ENCODE data around the gene ARHGAP42. TPM values are rescaled to one million over a fixed set of nuclear protein-coding genes. Genes with fewer than 3 reads are reported as not detected.

Gene ARHGAP42
- total and polyA plus RNA-seq, 4 donors: 3.8 to 17.2 (median 12.0) TPM

- Histone ChIP-seq H3K27ac (ENCODE audit: low read depth in 1 of 2, low read length in 2 of 2) (peak overlapping the region; percentile 82 to 86), H3K9ac (ENCODE audit: low read depth in 1 of 2, low read length in 2 of 2) (peak overlapping the region in 1 of 2 donors; percentile 56), H3K4me1 (ENCODE audit: control insufficient read depth in 4 of 4, insufficient read depth in 4 of 4, low read length in 3 of 4) (peaks cover 3 to 43% (median 26%) of the 10 kb centered on the region in 4 donors), H3K36me3 (ENCODE audit: control insufficient read depth in 4 of 4, insufficient read depth in 3 of 4, low read depth in 1 of 4, low read length in 3 of 4) (no peaks in the 10 kb centered on the region), H3K4me3 (ENCODE audit: low read depth in 1 of 3, low read length in 3 of 3) (no peak overlapping the region), H3K27me3 (ENCODE audit: control insufficient read depth in 4 of 4, insufficient read depth in 4 of 4, low read length in 3 of 4) (no peaks in the 10 kb centered on the region), H3K9me3 (ENCODE audit: control insufficient read depth in 4 of 4, low read length in 3 of 4) (no peaks in the 10 kb centered on the region)
- TF ChIP-seq FOXA2 (IDR thresholded peaks at IDR 0.05) (no peak), JUND (IDR thresholded peaks at IDR 0.05) (no peak), REST (IDR thresholded peaks at IDR 0.05) (no peak), HNF4G (IDR thresholded peaks at IDR 0.05) (no peak), HNF4A (conservative IDR thresholded peaks at IDR 0.05) (no peak), ZBTB33 (IDR thresholded peaks at IDR 0.05) (no peak), EGR1 (IDR thresholded peaks at IDR 0.05; ENCODE audit: low read depth in 2 of 2) (no peak), MAX (IDR thresholded peaks at IDR 0.05) (no peak), RAD21 (IDR thresholded peaks at IDR 0.05) (no peak), RXRA (IDR thresholded peaks at IDR 0.05) (no peak), CTCF (IDR thresholded peaks at IDR 0.05; ENCODE audit: low read depth, low read length, missing input control) (no peak), GABPA (IDR thresholded peaks at IDR 0.05 in 1 of 2, conservative IDR thresholded peaks at IDR 0.05 in 1 of 2) (no peak), SP1 (IDR thresholded peaks at IDR 0.05) (no peak), NR2F2 (IDR thresholded peaks at IDR 0.05) (no peak)
- no peak for DNase-seq (ENCODE audit: low spot score)
- 44% methylated on average over 4 of the region's 4 CpGs for WGBS
These were observed 162.8 kb downstream of the ARHGAP42 start for GRCh38 chr11:100849901-100850235.

GRCh38 chr11:100851147-100851546 lies 164.1 kb downstream of the ARHGAP42 start:
- peak overlapping the region; percentile 22 to 75 for H3K27ac ChIP-seq (ENCODE audit: low read depth in 1 of 2, low read length in 2 of 2)
- H3K9ac ChIP-seq (ENCODE audit: low read depth in 1 of 2, low read length in 2 of 2): no peak overlapping the region
- no peaks in the 10 kb centered on the region for H3K9me3 ChIP-seq (ENCODE audit: control insufficient read depth in 4 of 4, low read length in 3 of 4)
- H3K4me3 ChIP-seq (ENCODE audit: low read depth in 1 of 3, low read length in 3 of 3): no peak overlapping the region
- DNase-seq (ENCODE audit: low spot score): no peak
- H3K36me3 ChIP-seq (ENCODE audit: control insufficient read depth in 4 of 4, insufficient read depth in 3 of 4, low read depth in 1 of 4, low read length in 3 of 4): no peaks in the 10 kb centered on the region
- 86% methylated on average over 4 of the region's 4 CpGs for WGBS
- H3K4me1 ChIP-seq (ENCODE audit: control insufficient read depth in 4 of 4, insufficient read depth in 4 of 4, low read length in 3 of 4): peaks cover 2 to 41% (median 26%) of the 10 kb centered on the region in 4 donors
- no peaks in the 10 kb centered on the region for H3K27me3 ChIP-seq (ENCODE audit: control insufficient read depth in 4 of 4, insufficient read depth in 4 of 4, low read length in 3 of 4)
- TF ChIP-seq RAD21 (IDR thresholded peaks at IDR 0.05) (no peak), HNF4G (IDR thresholded peaks at IDR 0.05) (no peak), REST (IDR thresholded peaks at IDR 0.05) (no peak), CTCF (IDR thresholded peaks at IDR 0.05; ENCODE audit: low read depth, low read length, missing input control) (no peak), HNF4A (conservative IDR thresholded peaks at IDR 0.05) (no peak), FOXA1 (IDR thresholded peaks at IDR 0.05) (no peak), JUND (IDR thresholded peaks at IDR 0.05) (no peak), NR2F2 (IDR thresholded peaks at IDR 0.05) (no peak), TAF1 (conservative IDR thresholded peaks at IDR 0.05) (no peak), ZBTB33 (IDR thresholded peaks at IDR 0.05) (no peak)

Data from liver (tissue), 9 donors.